ENCODE results near the gene TBC1D22A.
"Not testable (repeated sequence)": the region's sequence is repeated elsewhere in the genome, so short reads cannot be mapped to it uniquely, and the experiment has no call there.

The TBC1D22A gene

DNA sequence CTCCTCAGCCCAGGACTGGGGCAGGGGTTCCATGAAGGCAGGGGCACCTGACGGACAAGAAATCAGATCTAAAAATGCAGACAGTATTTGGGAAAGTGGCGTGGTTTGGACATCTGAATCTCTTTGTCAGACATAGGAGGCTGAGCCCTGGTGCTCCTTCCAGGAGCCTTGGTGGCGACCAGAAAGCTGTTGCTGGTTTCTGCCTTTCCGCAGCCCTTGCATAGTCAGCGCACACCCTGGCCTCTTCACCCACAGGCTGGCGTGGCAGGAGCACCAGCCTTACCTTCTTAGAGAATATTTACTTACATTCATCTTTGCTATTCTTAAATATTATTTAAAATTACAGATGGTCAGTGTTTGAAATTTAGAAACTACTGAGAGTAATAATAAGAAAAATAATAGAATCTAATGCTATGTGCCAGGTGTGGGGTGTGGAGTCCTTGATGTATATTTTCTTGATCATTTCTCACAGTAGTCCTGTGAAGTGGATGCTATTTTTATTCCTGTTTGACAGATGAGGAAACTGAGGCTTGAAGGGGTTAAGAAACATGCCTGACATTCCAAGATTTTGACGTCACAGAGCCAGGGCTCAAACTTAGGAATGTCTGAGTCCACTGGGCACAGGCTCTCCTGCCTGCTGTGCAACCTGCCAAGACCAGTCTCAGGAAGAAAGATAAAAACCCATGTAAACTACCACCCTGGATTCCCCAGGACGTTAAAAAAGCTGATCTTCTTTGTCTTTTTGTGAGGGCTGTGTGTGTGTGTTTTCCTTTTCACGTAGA lies 51.6 kb downstream of the TBC1D22A start:
- DNase-seq: no peak

DNA sequence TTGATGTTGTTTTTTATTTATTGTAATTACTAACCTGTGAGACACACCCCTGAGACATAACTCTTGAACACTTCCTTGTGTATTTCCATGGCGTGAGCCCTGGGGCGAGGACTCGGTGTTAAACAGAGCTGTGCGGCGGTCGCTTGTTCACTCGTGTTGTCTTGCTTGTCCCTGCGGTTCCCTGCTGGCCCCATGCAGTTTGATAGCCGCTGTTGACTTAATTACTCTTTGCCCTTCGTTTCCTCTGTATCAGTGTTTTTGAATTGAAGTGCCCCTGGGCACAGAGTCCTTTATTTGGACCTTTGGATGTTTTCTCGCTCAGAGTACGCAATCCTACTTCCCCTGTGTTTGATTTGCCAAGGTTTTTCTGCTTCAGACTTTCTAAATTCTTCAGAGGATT lies 52.7 kb downstream of the TBC1D22A start:
- DNase-seq: no peak

- no peak for DNase-seq
These were observed 53.1 kb downstream of the TBC1D22A start for GRCh38 chr22:46815559-46815895.

- no peak for DNase-seq
These were observed 53.7 kb downstream of the TBC1D22A start for GRCh38 chr22:46815896-46816731.

- not testable (repeated sequence) for DNase-seq
These were observed 54.9 kb downstream of the TBC1D22A start for GRCh38 chr22:46817390-46817789.

- DNase-seq: no peak
These were observed 60.8 kb downstream of the TBC1D22A start for GRCh38 chr22:46823248-46823647.

GRCh38 chr22:46823654-46824053 lies 61.2 kb downstream of the TBC1D22A start:
- DNase-seq: no peak

GRCh38 chr22:46824344-46824909 lies 62.0 kb downstream of the TBC1D22A start:
- no peak for DNase-seq

DNA sequence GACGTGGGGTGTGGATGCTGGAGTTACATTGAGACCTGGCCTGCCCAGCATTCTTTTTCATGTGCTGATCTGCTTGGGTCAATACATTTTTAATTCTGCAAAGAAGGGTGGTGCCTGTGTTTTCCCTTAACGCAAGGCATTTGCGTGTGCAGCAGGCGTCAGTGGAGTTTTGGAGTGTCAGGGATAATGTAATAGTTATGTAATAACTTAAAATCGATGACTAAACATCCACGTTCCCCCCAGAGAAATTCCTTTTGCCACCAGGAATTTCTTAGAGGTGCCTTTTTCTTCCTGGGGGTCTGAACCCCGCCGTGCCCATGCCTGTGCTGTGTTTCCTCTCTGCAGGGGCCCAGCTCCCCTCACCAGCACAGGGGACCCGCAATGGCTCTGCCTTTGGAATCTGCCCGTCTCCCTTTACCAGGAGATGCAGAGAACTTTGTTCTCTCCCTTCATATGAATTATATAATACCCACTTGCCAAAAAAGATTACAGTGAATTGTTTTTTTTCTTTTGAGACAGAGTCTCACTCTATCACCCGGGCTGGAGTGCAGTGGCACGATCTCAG lies 62.6 kb downstream of the TBC1D22A start:
- DNase-seq: no peak

DNA sequence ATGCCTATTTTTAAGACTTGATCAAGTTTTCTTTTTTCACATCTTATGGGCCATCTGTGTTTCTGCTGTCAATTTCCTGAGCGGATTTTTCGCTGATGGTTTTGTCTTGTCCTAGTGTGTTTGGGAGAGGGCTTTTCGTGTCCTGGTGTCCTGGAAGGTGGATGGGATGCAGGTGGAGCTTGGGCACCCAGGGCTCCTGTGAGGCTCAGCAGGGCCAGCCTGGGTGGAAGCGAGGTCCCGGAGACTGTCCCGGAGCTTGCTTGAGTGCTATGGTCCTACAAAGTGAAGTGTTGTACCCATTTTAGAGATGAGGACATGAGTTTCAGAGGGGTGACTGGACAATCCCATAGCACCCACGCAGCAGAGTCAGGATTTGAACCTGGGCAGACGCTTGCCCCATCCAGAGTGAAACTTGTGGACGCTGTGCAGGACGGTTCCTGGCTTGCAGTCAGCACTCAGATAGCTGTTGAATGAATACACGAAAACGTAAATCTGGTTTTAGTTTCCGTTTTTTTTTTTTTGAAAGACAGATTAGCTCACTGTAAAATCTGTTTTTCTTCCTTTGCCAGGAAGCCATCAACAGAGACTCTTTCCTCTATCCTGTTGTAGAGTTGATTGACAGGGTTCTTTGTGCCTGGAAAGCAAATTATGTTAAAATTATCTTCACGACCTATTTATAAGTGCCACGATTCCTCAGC lies 64.1 kb downstream of the TBC1D22A start:
- DNase-seq: no peak

DNA sequence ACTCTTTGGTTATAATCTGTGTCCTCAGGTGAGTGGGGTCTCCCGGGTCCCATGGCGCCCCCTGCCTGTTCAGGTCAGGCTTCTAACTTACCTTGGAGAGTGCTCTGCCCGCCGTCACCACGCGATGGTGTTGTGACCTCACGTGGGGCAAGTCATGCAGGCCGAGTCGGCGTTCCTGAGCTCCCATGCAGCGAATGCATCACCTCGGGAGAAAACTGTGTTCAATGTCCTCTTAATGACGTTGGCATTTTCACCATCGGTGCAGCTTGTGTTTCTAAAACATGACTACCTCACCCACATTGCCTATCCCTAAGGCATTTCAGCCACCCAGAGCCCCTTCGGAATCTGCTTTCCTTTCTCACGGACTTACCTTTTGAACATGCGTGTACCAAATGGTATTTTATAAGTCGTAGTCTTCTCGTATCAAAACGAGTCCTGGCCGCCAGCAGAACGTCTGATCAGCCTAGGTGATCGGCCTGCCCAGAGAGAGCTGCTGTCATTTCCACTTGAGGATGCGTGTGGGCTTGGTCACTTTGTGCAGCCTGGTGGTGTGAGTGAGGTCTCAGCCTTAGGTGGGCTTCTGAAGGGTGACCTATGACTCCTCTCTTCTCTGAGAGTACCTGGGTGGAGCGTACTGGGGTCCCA lies 64.8 kb downstream of the TBC1D22A start:
- no peak for DNase-seq

GRCh38 chr22:46827781-46828180 lies 65.3 kb downstream of the TBC1D22A start:
- DNase-seq: no peak

GRCh38 chr22:46828323-46828900 lies 66.0 kb downstream of the TBC1D22A start:
- DNase-seq: no peak

DNA sequence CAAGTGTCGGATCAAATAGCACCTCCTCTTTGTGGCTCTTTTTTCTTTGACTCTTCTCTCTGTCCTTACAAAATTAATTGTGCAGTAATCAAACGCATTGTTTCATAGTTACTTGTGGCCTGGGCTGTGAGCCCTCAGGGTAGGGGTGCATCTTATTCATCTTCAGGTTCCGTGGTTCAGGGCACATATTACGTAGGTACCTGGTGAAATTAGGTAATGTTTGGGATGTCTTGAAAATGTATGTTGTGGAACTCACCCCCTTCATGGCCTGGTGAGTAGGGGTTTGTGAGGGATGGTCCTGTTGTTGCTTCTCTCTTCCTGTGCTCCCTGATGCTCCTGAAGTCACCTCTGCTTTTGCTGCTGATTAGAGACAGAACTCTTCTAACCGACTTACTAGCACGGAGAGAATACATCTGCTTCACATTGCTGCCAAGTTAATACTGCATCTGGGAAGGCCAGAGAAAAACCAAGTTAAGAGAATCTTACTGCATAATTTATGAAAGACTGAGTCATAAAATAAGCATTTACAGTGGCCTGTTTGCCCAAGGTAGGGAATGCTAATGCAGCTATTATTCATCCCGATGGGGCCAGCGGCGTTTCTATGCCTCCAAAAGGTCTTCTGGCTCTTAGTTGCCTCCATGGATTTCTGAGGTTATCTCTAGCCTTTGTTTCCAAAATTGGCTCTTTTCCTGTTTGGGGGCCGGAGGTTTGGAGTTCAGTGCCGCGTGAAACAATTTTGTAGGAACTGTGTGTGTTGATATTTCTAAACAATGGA lies 66.9 kb downstream of the TBC1D22A start:
- DNase-seq: no peak

GRCh38 chr22:46829941-46830715 lies 67.7 kb downstream of the TBC1D22A start:
- DNase-seq: no peak

GRCh38 chr22:46830841-46831240 lies 68.4 kb downstream of the TBC1D22A start:
- DNase-seq: no peak

GRCh38 chr22:46833228-46833627 lies 70.8 kb downstream of the TBC1D22A start:
- DNase-seq: no peak

GRCh38 chr22:46834021-46834737 lies 71.7 kb downstream of the TBC1D22A start:
- DNase-seq: no peak

GRCh38 chr22:46835288-46835687 lies 72.8 kb downstream of the TBC1D22A start:
- no peak for DNase-seq

GRCh38 chr22:46835693-46836092 lies 73.2 kb downstream of the TBC1D22A start:
- DNase-seq: no peak

Data from CD4-positive, alpha-beta T cell treated with Interferon alpha-2 for 1 hour (primary cell).